Tibial artery (tissue), 4 donors: Measurements from ENCODE around the gene TSEN15.

Experiments used
- DNase-seq, 2 donors: peaks; one replicate each; pipeline ENCODE4 v3.0.0-alpha.2; 2019
- H3K27ac ChIP-seq, 2 donors: fragments of 200-600 bp; sonication (generic) in 1 of 2; 1 replicate in 1 of 2; 2 replicates in 1 of 2; pipeline ENCODE4 v1.5.1; 2018 to 2019; ENCODE audit warnings: mild to moderate bottlenecking in 1 of 2
- H3K27me3 ChIP-seq, 2 donors: fragments of 200-600 bp; sonication (generic) in 1 of 2; one replicate each; pipeline versions ENCODE4 v1.5.1 to v1.6.0; 2016 to 2019
- H3K36me3 ChIP-seq, 3 donors: fragments of 200-600 bp; sonication (generic) in 2 of 3; one replicate each; pipeline ENCODE4 v1.5.1; 2016 to 2019; ENCODE audit warnings: mild to moderate bottlenecking in 2 of 3
- H3K4me1 ChIP-seq, 4 donors: fragments of 200-600 bp; sonication (generic) in 2 of 4; 1 replicate in 3 of 4; 2 replicates in 1 of 4; pipeline ENCODE4 v1.5.1; 2016 to 2019
- H3K4me3 ChIP-seq, 2 donors: fragments of 200-600 bp; sonication (generic) in 1 of 2; 1 replicate in 1 of 2; 2 replicates in 1 of 2; pipeline ENCODE4 v1.5.1; 2018 to 2019; ENCODE audit warnings: mild to moderate bottlenecking in 2 of 2
- H3K9me3 ChIP-seq, 3 donors: fragments of 200-600 bp; sonication (generic) in 1 of 3; one replicate each; pipeline ENCODE4 v1.5.1; 2016 to 2019
- CTCF ChIP-seq, 2 experiments: fragments of 200-600 bp in 1 of 2; fragments of 450-650 bp in 1 of 2; IDR thresholded peaks; one replicate each; pipeline ENCODE4 v1.5.1; 2017 to 2019; ENCODE audit warnings: antibody characterized with exemption in 2 of 2, mild to moderate bottlenecking in 1 of 2, moderate library complexity in 1 of 2
- intact Hi-C: fragments of 100-400 bp; cut with DNase I; formaldehyde crosslinking; loops from one replicate; pipeline ENCODE4 v1.15.0; 2023; ENCODE audit warnings: low total_unique reads

The TSEN15 gene

GRCh38 chr1:184053881-184054280 lies 2.4 kb downstream of the TSEN15 start:
- no peaks in the 10 kb centered on the region for H3K9me3 ChIP-seq
- no peak for TF ChIP-seq CTCF (IDR thresholded peaks at IDR 0.05)
- DNase-seq, result no peak
- H3K36me3 ChIP-seq, result peaks cover 0 to 7% (median 6%) of the 10 kb centered on the region in 3 donors
- H3K4me1 ChIP-seq, result peaks cover 0 to 35% (median 19%) of the 10 kb centered on the region in 4 donors
- H3K4me3 ChIP-seq, result no peak overlapping the region
- intact Hi-C loops, result no loop called here
- no peak overlapping the region for H3K27ac ChIP-seq
- no peaks in the 10 kb centered on the region for H3K27me3 ChIP-seq

GRCh38 chr1:184056921-184057555 lies 5.5 kb downstream of the TSEN15 start:
- peaks cover 0 to 42% (median 18%) of the 10 kb centered on the region in 4 donors for H3K4me1 ChIP-seq
- no peak for DNase-seq
- H3K4me3 ChIP-seq, result no peak overlapping the region

GRCh38 chr1:184059887-184060286 lies 8.4 kb downstream of the TSEN15 start:
- no peak for DNase-seq
- no peak for TF ChIP-seq CTCF (IDR thresholded peaks at IDR 0.05)
- H3K4me1 ChIP-seq, result peaks cover 0 to 40% (median 6%) of the 10 kb centered on the region in 4 donors
- intact Hi-C loops, result no loop called here
- no peaks in the 10 kb centered on the region for H3K27me3 ChIP-seq
- peaks cover 0 to 6% (median 3%) of the 10 kb centered on the region in 3 donors for H3K36me3 ChIP-seq
- H3K27ac ChIP-seq, result no peak overlapping the region
- H3K4me3 ChIP-seq, result no peak overlapping the region
- no peaks in the 10 kb centered on the region for H3K9me3 ChIP-seq

More at GRCh38 chr1:184056921-184057555, 5.5 kb downstream of the TSEN15 start:
- Histone ChIP-seq H3K27me3 (no peaks in the 10 kb centered on the region), H3K27ac (peak overlapping the region; percentile 46 to 53), H3K36me3 (peaks cover 0 to 7% (median 6%) of the 10 kb centered on the region in 3 donors), H3K9me3 (no peaks in the 10 kb centered on the region)
- intact Hi-C loops, result no loop called here
- no peak for TF ChIP-seq CTCF (IDR thresholded peaks at IDR 0.05)

GRCh38 chr1:184060316-184060715 lies 8.8 kb downstream of the TSEN15 start:
- peaks cover 0 to 40% (median 6%) of the 10 kb centered on the region in 4 donors for H3K4me1 ChIP-seq
- H3K4me3 ChIP-seq, result no peak overlapping the region
- no peaks in the 10 kb centered on the region for H3K9me3 ChIP-seq
- H3K27me3 ChIP-seq, result no peaks in the 10 kb centered on the region
- no peak overlapping the region for H3K27ac ChIP-seq
- intact Hi-C loops, result no loop called here
- DNase-seq, result no peak
- H3K36me3 ChIP-seq, result peaks cover 0 to 2% (median 0%) of the 10 kb centered on the region in 3 donors
- no peak for TF ChIP-seq CTCF (IDR thresholded peaks at IDR 0.05)

GRCh38 chr1:184061396-184062003 lies 10.0 kb downstream of the TSEN15 start:
- Histone ChIP-seq H3K36me3 (peaks cover 0 to 3% (median 0%) of the 10 kb centered on the region in 3 donors), H3K27ac (no peak overlapping the region), H3K4me3 (no peak overlapping the region), H3K4me1 (peaks cover 0 to 40% (median 6%) of the 10 kb centered on the region in 4 donors), H3K27me3 (no peaks in the 10 kb centered on the region), H3K9me3 (no peaks in the 10 kb centered on the region)
- no peak for DNase-seq
- no peak for TF ChIP-seq CTCF (IDR thresholded peaks at IDR 0.05)
- intact Hi-C loops, result no loop called here
